PFSK-1 (cell line): ENCODE data around the gene GRIA3.

Experiments
- POLR2AphosphoS5 ChIP-seq: IDR thresholded peaks from 2 replicates; pipeline ENCODE4 v1.6.1; 2012; ENCODE audit warnings: low read depth, mild to moderate bottlenecking, control low read depth, low read length, moderate library complexity
- REST ChIP-seq, 2 experiments: IDR thresholded peaks; 2 replicates each; pipeline versions ENCODE4 v1.6.1 to v1.8.0; 2011 to 2012; ENCODE audit warnings: low read depth in 2 of 2, low read length in 2 of 2, control low read depth in 1 of 2, inconsistent platforms in 1 of 2, mild to moderate bottlenecking in 1 of 2, moderate library complexity in 1 of 2; ENCODE audit not compliant: insufficient read depth in 1 of 2
- TAF1 ChIP-seq: IDR thresholded peaks from 2 replicates; pipeline ENCODE4 v1.6.1; 2012; ENCODE audit warnings: low read length, control low read depth, borderline replicate concordance; ENCODE audit not compliant: insufficient read depth

- TF ChIP-seq POLR2AphosphoS5 (no peak), REST (IDR thresholded peaks at IDR 0.05; ENCODE audit: insufficient read depth in 1 of 2, low read depth in 2 of 2, low read length in 2 of 2) (no peak), TAF1 (no peak)
These were observed 43.6 kb upstream of the GRIA3 start for GRCh38 chrX:123140454-123140853.
